AG09309 (cell line): ENCODE measurements around the gene PRDM16.

Experiments
- DNase-seq: peaks from one replicate; pipeline ENCODE4 v3.0.0-alpha.2; 2010; ENCODE audit warnings: low read depth
- H3K4me3 ChIP-seq: 2 replicates; pipeline ENCODE4 v1.5.1; 2011; ENCODE audit warnings: mild to moderate bottlenecking, low read depth, low read length, moderate library complexity; ENCODE audit not compliant: control insufficient read depth
- CTCF ChIP-seq: IDR thresholded peaks from 2 replicates; pipeline ENCODE4 v1.5.1; 2011; ENCODE audit warnings: mild to moderate bottlenecking, low read depth, low read length, inconsistent platforms; ENCODE audit not compliant: insufficient read depth, control insufficient read depth; ENCODE audit errors: missing control alignments

Gene PRDM16

GRCh38 chr1:3060601-3061551 lies 8.1 kb upstream of the PRDM16 start:
- no peak for DNase-seq
- H3K4me3 ChIP-seq, result no peak overlapping the region
- no peak for TF ChIP-seq CTCF

- no peak overlapping the region for H3K4me3 ChIP-seq
- DNase-seq, result no peak
- no peak for TF ChIP-seq CTCF
These were observed 7.4 kb upstream of the PRDM16 start for GRCh38 chr1:3061566-3061965.

GRCh38 chr1:3061981-3062615 lies 6.9 kb upstream of the PRDM16 start:
- no peak for TF ChIP-seq CTCF
- no peak for DNase-seq
- H3K4me3 ChIP-seq, result no peak overlapping the region

- no peak for TF ChIP-seq CTCF
- H3K4me3 ChIP-seq, result no peak overlapping the region
- DNase-seq, result no peak
These were observed 6.2 kb upstream of the PRDM16 start for GRCh38 chr1:3062616-3063378.

- TF ChIP-seq CTCF, result no peak
- H3K4me3 ChIP-seq, result no peak overlapping the region
- DNase-seq, result no peak
These were observed 5.4 kb upstream of the PRDM16 start for GRCh38 chr1:3063379-3064295.
